ENCODE measurements around the gene IL19. TPM values are rescaled to one million over a fixed set of nuclear protein-coding genes. Genes with fewer than 3 reads are reported as not detected.

IL19 gene
- total RNA-seq, 1 experiment from 2014 or later: not detected

DNA sequence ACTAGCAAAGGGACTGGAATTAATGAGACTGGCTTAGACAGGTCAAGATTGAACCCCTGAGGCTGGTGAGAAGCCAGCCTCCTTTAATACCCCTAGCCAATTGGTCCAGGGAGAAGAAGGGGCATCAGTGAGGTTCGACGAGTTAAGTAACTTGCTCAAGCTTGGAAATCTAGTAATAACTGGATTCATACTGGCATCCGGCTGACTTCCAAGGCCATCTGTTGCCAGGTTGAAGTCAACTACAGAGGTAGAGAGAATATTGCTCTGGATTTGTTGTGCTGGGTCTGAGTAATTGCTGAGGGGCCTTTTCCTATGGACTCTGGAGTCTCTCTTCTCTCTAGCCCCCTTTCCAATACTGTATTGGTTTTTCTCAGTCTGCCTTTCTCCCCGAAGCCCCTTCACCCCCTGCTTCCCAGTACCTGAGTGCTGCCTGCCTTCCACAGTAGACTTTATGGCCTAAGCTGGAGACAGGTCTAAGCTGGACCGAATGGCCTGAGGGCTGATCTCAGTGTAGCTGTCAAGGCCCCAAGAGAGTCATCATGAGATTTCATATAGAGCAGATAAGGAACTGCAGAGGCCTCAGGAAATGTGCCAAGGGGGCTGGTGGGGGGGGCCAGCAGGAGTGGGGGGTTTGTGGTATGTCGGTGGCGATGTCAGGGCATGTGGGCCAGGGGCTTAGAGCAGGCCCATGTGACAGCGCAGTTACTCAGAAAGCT, 42.4 kb upstream of the IL19 start (continued):
- TF ChIP-seq NR3C1 (CRISPR knock-in tag; conservative IDR thresholded peaks at IDR 0.05; ENCODE audit: low read depth): no peak
- TF ChIP-seq SOX15 (CRISPR knock-in tag; IDR thresholded peaks at IDR 0.05): no peak
- no peak for TF ChIP-seq SMAD3 (CRISPR knock-in tag; IDR thresholded peaks at IDR 0.05; ENCODE audit: borderline replicate concordance)
- TF ChIP-seq RORB (CRISPR knock-in tag; IDR thresholded peaks at IDR 0.05): no peak
- no peak for TF ChIP-seq TCF7 (CRISPR knock-in tag; IDR thresholded peaks at IDR 0.05; ENCODE audit: low read depth)
- TF ChIP-seq IRF2 (CRISPR knock-in tag; IDR thresholded peaks at IDR 0.05; ENCODE audit: borderline replicate concordance, low read depth): no peak
- TF ChIP-seq MYBL2 (CRISPR knock-in tag; IDR thresholded peaks at IDR 0.05): no peak
- no peak for TF ChIP-seq FOXP4 (CRISPR knock-in tag; IDR thresholded peaks at IDR 0.05)
- no peak for TF ChIP-seq JAZF1 (CRISPR knock-in tag; IDR thresholded peaks at IDR 0.05)
- no peak for TF ChIP-seq ATF2 (CRISPR knock-in tag; IDR thresholded peaks at IDR 0.05; ENCODE audit: borderline replicate concordance, low read depth)

GRCh38 chr1:206728697-206728987, 41.9 kb upstream of the IL19 start:
- DNase-seq (ENCODE audit: low spot score): no peak
- H3K4me1 Mint-ChIP-seq: peaks cover 18% of the 10 kb centered on the region
- ChIA-PET POLR2A (no interaction called here), CTCF (no interaction called here)
- no peak for ATAC-seq
- H3K4me3 Mint-ChIP-seq: no peak overlapping the region
- H3K27me3 Mint-ChIP-seq (ENCODE audit: low read depth): no peaks in the 10 kb centered on the region
- no peak overlapping the region for H3K27ac Mint-ChIP-seq
- H3K36me3 Mint-ChIP-seq: peaks cover 8% of the 10 kb centered on the region
- H3K9me3 Mint-ChIP-seq: no peaks in the 10 kb centered on the region
- TF ChIP-seq HMGA2 (CRISPR knock-in tag; IDR thresholded peaks at IDR 0.05) (no peak), MYBL2 (CRISPR knock-in tag; IDR thresholded peaks at IDR 0.05) (no peak), NR1H2 (CRISPR knock-in tag; IDR thresholded peaks at IDR 0.05) (no peak), ZNF423 (CRISPR knock-in tag; IDR thresholded peaks at IDR 0.05) (no peak), ZNF425 (CRISPR knock-in tag; conservative IDR thresholded peaks at IDR 0.05) (no peak), TCF7 (CRISPR knock-in tag; IDR thresholded peaks at IDR 0.05; ENCODE audit: low read depth) (no peak), ZNF317 (CRISPR knock-in tag; IDR thresholded peaks at IDR 0.05; ENCODE audit: borderline replicate concordance, low read depth) (no peak), JUN (CRISPR knock-in tag; IDR thresholded peaks at IDR 0.05) (no peak), ZNF532 (CRISPR knock-in tag; IDR thresholded peaks at IDR 0.05; ENCODE audit: borderline replicate concordance) (no peak)
- TF ChIP-seq, protein P1, sequence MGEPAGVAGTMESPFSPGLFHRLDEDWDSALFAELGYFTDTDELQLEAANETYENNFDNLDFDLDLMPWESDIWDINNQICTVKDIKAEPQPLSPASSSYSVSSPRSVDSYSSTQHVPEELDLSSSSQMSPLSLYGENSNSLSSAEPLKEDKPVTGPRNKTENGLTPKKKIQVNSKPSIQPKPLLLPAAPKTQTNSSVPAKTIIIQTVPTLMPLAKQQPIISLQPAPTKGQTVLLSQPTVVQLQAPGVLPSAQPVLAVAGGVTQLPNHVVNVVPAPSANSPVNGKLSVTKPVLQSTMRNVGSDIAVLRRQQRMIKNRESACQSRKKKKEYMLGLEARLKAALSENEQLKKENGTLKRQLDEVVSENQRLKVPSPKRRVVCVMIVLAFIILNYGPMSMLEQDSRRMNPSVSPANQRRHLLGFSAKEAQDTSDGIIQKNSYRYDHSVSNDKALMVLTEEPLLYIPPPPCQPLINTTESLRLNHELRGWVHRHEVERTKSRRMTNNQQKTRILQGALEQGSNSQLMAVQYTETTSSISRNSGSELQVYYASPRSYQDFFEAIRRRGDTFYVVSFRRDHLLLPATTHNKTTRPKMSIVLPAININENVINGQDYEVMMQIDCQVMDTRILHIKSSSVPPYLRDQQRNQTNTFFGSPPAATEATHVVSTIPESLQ (CRISPR knock-in tag; IDR thresholded peaks at IDR 0.05): no peak
- TF ChIP-seq, protein P2, sequence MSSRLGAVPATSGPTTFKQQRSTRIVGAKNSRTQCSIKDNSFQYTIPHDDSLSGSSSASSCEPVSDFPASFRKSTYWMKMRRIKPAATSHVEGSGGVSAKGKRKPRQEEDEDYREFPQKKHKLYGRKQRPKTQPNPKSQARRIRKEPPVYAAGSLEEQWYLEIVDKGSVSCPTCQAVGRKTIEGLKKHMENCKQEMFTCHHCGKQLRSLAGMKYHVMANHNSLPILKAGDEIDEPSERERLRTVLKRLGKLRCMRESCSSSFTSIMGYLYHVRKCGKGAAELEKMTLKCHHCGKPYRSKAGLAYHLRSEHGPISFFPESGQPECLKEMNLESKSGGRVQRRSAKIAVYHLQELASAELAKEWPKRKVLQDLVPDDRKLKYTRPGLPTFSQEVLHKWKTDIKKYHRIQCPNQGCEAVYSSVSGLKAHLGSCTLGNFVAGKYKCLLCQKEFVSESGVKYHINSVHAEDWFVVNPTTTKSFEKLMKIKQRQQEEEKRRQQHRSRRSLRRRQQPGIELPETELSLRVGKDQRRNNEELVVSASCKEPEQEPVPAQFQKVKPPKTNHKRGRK (CRISPR knock-in tag; IDR thresholded peaks at IDR 0.05; ENCODE audit: borderline replicate concordance): no peak

Data from WTC11 (cell line).